IPS DF 6.9 (cell line): Measurements from ENCODE around the gene INSC.
"Not testable (repeated sequence)": the region's sequence is repeated elsewhere in the genome, so short reads cannot be mapped to it uniquely, and the experiment has no call there.

Experiments
- DNase-seq: peaks from one replicate; pipeline ENCODE4 v3.0.0-alpha.2; 2013; ENCODE audit warnings: low read depth, low spot score
- H3K27ac ChIP-seq: one replicate; pipeline ENCODE4 v1.5.1; 2013; ENCODE audit warnings: low read length, control low read depth
- H3K27me3 ChIP-seq: 2 replicates; pipeline ENCODE4 v1.6.1; 2013; ENCODE audit warnings: mild to moderate bottlenecking, low read length; ENCODE audit not compliant: control insufficient read depth, insufficient read depth
- H3K36me3 ChIP-seq: 2 replicates; pipeline ENCODE4 v1.6.1; 2013; ENCODE audit warnings: low read length; ENCODE audit not compliant: control insufficient read depth, insufficient read depth
- H3K4me1 ChIP-seq: 2 replicates; pipeline ENCODE4 v1.6.1; 2013; ENCODE audit warnings: low read length; ENCODE audit not compliant: control insufficient read depth, insufficient read depth
- H3K4me3 ChIP-seq: 2 replicates; pipeline ENCODE4 v1.5.1; 2013; ENCODE audit warnings: mild to moderate bottlenecking, low read length
- H3K9me3 ChIP-seq: 2 replicates; pipeline ENCODE4 v1.6.1; 2013; ENCODE audit warnings: low read length, inconsistent platforms; ENCODE audit not compliant: control insufficient read depth, insufficient read depth
- WGBS: extraction: QIAGEN DNeasy Blood & Tissue Kit; methylation state at CpG from one replicate; pipeline ENCODE4 v1.1.7; 2013; ENCODE audit warnings: mixed read lengths, missing lambda C conversion rate; ENCODE audit not compliant: insufficient read length, insufficient coverage; 5-methylcytosine and 5-hydroxymethylcytosine counted together

Gene INSC, protein sequence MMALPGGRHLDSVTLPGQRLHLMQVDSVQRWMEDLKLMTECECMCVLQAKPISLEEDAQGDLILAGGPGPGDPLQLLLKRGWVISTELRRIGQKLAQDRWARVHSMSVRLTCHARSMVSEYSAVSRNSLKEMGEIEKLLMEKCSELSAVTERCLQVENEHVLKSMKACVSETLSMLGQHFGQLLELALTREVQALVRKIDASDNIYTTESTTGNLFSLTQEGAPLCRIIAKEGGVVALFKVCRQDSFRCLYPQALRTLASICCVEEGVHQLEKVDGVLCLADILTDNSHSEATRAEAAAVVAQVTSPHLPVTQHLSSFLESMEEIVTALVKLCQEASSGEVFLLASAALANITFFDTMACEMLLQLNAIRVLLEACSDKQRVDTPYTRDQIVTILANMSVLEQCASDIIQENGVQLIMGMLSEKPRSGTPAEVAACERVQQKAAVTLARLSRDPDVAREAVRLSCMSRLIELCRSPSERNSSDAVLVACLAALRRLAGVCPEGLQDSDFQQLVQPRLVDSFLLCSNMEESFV

DNA sequence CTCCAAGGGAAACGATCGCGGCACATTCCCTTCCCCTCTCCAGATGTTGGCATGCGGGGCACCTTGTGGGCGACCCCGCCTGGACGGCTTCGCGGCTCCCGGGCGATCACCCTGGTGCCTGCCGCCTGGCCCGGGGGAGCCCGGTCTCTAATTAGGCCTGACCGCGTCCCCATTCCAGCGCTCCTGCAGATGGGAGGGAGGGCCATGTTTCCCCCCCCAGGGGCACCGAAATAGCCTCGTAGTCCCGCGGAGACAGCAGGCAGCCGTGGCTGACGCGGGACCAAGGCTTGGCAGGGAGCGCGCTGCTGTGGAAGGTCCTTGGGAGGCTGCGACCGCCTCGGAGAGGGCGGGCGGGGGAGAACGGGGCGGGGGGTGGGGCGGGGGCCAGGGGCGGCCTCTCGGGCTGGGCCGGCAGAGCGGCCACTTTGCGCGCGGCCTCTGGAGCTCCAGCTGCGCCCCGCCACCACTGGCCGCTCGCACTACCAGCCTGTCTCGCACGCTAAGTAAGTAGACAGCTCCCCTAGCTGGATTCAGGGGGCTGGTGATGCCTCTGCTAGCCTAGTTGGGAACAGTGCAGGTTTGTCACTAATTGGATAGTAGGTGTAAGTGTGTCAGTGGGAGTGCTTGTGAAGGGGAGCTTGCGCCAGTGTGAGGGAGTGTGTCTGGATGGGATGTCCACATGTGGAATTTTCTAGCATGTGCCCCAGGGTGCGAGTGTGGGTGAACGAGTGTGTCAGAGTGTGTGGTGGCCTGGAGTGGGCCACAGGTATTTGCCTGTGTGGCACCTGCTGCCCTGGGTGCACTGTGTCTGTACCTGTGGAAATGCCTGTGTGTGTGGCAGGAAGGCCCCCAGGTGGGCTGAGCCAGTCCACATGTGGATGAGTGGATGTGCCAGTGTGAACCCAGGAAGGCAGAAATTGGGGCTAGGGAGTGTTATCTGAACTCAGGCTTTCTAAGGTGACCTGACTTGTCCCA, at the start of gene INSC:
Gene INSC, plus strand, starts transcription at position 423 of the 975 bp plus-strand sequence. CDS start 34,252 bp downstream, outside the sequence.
- H3K27ac ChIP-seq, result no peak within 1 kb of the TSS
- H3K9me3 ChIP-seq, result no peaks in the 10 kb centered on the region
- H3K4me3 ChIP-seq, result peak within 1 kb of the TSS; percentile 60
- H3K27me3 ChIP-seq, result peaks cover 14% of the 10 kb centered on the region
- no peaks in the 10 kb centered on the region for H3K36me3 ChIP-seq
- no CpG with 5 or more reads among the region's 50 CpGs for whole genome bisulfite sequencing
- DNase-seq, result no peak
- peaks cover 5% of the 10 kb centered on the region for H3K4me1 ChIP-seq

DNA sequence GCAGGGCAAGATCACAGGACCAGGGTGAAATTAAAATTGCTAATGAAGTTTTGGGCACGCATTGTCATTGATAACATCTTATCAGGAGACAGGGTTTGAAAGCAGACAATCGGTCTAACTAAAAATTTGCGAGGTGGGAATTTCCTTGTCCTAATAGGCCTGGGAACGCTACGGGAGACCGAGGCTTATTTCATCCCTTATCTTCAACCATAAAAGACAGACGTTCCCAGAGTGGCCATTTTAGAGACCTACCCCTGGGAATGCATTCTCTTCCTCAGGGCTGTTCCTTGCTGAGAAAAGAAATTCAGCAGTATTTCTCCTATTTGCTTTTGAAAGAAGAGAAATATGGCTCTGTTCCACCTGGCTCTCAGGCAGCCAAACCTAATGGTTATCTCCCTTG, 45.0 kb upstream of the INSC start:
- H3K4me1 ChIP-seq, H3K36me3 ChIP-seq, H3K4me3 ChIP-seq, DNase-seq, H3K27ac ChIP-seq, H3K9me3 ChIP-seq: not testable (repeated sequence)
- H3K27me3 ChIP-seq, result peaks cover 16% of the 10 kb centered on the region; the same call in 1 of the 2 replicates
- no CpG with 5 or more reads among the region's 7 CpGs for WGBS

DNA sequence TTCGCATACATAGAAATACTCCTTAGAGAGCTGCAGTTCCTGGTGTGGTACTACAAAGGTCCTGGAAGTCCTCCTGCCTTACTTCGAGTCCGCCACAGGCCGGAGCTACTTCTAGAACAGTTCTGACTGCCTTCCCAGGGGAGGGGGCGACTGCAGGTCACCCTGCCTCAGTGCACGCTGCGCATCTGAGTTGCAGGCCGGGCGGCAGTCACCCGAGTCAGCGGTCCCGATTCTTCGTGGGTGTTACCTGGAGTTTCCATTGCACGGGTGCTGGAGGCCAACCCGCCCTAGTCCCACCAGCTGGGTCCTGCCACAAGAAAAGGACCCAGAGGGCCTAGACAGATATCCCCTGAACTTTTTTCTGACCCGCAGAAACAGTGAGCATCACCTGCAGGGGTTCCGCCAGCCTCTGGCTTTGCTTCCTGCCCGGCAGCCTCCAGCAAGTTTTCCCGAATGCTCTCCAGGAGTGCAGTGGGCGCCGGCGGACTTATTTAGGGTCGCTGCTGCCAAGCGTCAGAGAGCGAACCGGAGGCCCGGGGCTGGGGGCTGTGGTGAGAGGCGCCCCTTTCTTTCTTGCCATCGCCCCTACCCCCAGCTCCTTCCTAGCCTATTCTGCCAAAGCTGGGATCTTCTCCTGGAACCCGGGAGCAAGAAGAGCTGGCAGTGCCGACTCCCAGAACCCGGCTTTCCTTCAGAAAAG, 43.0 kb upstream of the INSC start:
- Histone ChIP-seq H3K4me3 (no peak overlapping the region), H3K4me1 (peaks cover 2% of the 10 kb centered on the region; the same call in 1 of the 2 replicates), H3K27me3 (peaks cover 16% of the 10 kb centered on the region; the same call in 1 of the 2 replicates), H3K27ac (no peak overlapping the region), H3K36me3 (no peaks in the 10 kb centered on the region), H3K9me3 (no peaks in the 10 kb centered on the region)
- whole genome bisulfite sequencing, result no CpG with 5 or more reads among the region's 32 CpGs
- DNase-seq, result no peak

DNA sequence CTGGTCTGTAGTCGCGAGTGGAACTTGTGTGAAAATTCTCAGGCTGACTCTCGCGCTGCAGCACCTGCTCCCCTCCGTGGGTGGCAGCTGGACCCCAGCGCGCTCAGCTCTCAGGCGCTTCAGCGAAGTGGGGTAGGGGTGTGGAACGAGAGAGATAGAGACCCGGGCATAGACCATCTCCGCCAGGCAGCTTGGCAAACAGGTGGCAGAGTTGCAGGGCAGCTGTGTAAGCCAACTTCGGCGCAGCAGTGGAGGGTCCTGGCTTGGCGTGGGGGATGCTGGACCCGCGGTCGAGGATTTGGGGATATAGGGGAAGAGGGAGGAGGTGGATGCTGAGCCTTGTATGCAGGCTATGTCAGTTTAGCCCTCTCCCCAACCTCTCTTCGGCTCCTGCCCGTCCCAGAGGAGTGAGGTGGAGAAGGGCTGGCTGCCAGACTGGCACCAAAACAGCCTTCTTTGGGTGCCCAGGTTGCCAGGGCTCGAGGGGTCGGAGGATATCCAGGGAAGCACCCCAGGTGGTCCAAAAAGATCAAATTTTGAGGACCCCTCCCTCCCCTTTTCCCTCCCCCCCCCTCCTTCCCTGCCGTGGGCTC, 42.1 kb upstream of the INSC start:
- Histone ChIP-seq H3K27ac (no peak overlapping the region), H3K9me3 (no peaks in the 10 kb centered on the region), H3K27me3 (peaks cover 16% of the 10 kb centered on the region; the same call in 1 of the 2 replicates), H3K4me3 (no peak overlapping the region), H3K4me1 (peaks cover 2% of the 10 kb centered on the region; the same call in 1 of the 2 replicates), H3K36me3 (no peaks in the 10 kb centered on the region)
- no CpG with 5 or more reads among the region's 23 CpGs for WGBS
- no peak for DNase-seq

DNA sequence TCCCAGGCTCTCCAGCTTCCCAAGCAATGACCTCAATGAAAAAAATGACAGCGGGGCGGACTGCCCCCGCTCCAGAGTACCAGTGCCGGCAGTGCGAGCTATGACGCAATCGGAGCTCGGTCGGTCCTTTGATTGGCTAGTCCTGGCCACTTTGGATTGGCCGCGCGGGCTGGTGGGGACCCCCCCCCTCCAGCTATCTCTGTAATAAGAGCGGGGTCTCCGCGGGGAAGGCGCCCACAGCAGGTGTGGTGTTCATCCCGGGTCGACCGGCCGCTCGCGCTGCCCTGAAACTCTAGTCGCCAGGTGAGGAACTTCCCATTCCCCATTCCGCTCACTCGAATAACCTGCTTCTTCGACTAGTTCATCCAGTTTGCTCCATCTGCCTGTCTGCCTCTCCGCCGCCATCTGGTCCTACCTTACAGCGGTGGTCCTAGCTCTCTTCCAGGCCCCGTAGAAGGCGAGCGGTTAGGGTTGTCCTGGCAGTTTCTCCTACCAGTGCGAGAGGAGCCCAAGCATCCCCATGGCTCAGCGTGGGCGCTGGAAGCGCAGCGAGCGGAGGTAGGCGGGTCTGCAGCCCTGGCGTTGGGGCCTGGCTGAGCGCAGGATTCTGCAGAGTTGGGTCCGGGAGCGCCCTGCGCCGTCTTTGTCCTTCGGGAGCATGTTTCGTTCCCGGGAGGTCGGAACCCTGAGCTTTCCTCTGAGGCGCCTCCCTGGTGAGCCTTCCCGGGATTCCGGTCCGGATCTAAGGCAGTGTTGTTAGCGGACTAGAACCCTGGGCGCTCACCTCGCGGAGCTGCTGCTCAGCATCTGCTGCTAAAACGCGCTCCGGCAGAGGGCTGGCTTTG, 41.1 kb upstream of the INSC start, which contains the start of gene CALCB:
Gene CALCB, plus strand, starts transcription at position 233 of the 845 bp plus-strand sequence. CDS start 1,126 bp downstream, outside the sequence.
- H3K9me3 ChIP-seq, result no peaks in the 10 kb centered on the region
- H3K4me3 ChIP-seq, result peak within 1 kb of the TSS; percentile 27; the same call in 1 of the 2 replicates
- H3K4me1 ChIP-seq, result peaks cover 2% of the 10 kb centered on the region; the same call in 1 of the 2 replicates
- WGBS, result no CpG with 5 or more reads among the region's 60 CpGs
- no peaks in the 10 kb centered on the region for H3K36me3 ChIP-seq
- peaks cover 16% of the 10 kb centered on the region; the same call in 1 of the 2 replicates for H3K27me3 ChIP-seq
- DNase-seq, result no peak
- no peak within 1 kb of the TSS for H3K27ac ChIP-seq

DNA sequence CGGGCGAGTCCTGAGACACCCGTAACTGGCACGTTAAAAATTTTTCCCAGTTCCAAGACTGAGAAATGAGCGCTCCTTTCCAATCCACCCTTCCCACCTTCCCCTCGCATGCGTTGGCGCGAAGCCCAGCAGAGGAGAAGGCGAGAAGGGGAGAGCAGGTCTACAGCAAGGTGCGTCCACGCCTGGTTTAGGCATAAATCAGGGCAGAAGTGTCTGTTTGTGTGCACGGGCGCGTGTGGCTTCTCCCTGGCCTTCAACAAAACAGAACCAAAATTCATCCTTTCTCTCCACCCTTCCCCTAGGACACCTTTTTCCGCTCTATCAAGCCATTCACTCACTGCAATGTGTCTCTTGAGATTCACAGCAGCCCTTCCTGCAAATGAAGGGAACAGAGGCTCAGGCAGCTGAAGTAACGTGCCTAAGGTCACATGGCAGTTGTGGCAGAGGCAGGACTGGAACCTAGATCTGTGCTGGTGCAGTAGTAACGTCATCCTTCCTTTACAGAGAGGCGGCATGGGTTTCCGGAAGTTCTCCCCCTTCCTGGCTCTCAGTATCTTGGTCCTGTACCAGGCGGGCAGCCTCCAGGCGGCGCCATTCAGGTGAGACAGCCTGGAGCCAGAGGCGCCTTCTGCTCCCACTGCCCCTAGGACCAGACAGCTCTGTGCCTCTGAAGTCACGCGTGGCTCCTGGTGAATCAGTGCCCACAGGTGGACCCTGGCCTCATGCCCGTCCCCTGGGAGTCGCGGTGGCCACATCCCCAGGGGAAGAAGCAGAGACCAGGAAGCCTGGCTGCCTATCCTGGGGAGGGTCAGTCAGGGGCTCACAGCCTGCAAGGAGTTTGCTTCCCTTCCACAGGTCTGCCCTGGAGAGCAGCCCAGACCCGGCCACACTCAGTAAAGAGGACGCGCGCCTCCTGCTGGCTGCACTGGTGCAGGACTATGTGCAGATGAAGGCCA, 40.2 kb upstream of the INSC start:
- Histone ChIP-seq H3K27ac (no peak overlapping the region), H3K4me3 (peak overlapping the region; percentile 27; the same call in 1 of the 2 replicates), H3K36me3 (no peaks in the 10 kb centered on the region), H3K9me3 (no peaks in the 10 kb centered on the region), H3K4me1 (peaks cover 2% of the 10 kb centered on the region; the same call in 1 of the 2 replicates), H3K27me3 (peaks cover 16% of the 10 kb centered on the region; the same call in 1 of the 2 replicates)
- WGBS, result no CpG with 5 or more reads among the region's 33 CpGs
- DNase-seq, result peak; percentile 84

DNA sequence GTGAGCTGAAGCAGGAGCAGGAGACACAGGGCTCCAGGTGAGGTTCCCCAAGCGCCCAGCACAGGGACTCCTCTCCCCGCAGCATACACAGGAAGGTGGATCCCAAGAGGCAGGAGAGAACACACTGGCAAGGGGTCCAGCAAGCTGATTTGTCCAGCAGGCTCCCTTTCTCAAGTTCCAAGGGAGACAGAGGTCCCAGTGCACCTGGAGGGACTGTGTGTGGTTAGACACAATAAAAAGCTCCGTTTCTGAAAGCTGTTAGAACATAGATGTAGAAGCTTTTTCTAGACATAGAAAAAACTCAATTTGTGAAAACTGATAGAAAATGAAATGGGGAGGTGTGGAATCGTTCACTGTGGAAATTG, 39.6 kb upstream of the INSC start:
- no CpG with 5 or more reads among the region's 4 CpGs for WGBS
- peaks cover 16% of the 10 kb centered on the region; the same call in 1 of the 2 replicates for H3K27me3 ChIP-seq
- H3K36me3 ChIP-seq, result no peaks in the 10 kb centered on the region
- no peak overlapping the region for H3K27ac ChIP-seq
- H3K4me3 ChIP-seq, result no peak overlapping the region
- H3K4me1 ChIP-seq, result peaks cover 2% of the 10 kb centered on the region; the same call in 1 of the 2 replicates
- H3K9me3 ChIP-seq, result no peaks in the 10 kb centered on the region
- no peak for DNase-seq

DNA sequence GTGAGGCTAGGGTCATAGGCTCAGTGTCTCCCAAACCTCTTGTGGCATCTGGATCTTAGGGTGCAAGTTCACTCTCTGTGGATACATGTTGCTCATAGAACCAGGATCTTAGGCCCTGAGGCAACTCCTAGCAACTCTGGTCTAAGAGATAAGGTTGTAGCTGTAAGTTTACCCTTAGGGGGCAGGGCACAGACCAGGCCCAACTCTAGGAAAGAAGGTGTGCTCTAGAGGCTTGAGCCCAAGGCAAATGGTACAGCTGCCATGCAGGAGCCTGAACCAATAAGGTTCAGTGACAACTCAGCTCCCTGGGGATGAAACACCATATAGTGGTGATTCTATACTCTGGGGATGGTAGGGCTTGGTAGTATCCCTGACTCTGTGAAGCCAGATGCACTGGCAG, 23.5 kb upstream of the INSC start:
- H3K27me3 ChIP-seq, result no peaks in the 10 kb centered on the region
- no peak for DNase-seq
- no peaks in the 10 kb centered on the region for H3K36me3 ChIP-seq
- no peak overlapping the region for H3K4me3 ChIP-seq
- H3K4me1 ChIP-seq, result no peaks in the 10 kb centered on the region
- H3K9me3 ChIP-seq, result no peaks in the 10 kb centered on the region; the same call in 1 of the 2 replicates
- no peak overlapping the region for H3K27ac ChIP-seq
